Measurements from ENCODE around the gene RNU2-1.
"Not testable (repeated sequence)": the region's sequence is repeated elsewhere in the genome, so short reads cannot be mapped to it uniquely, and the experiment has no call there.

Gene RNU2-1

GRCh38 chr17:43233877-43234276 is at the start of gene RNU2-1:
Gene RNU2-1 (minus strand): TSS chr17:43233977.
- not testable (repeated sequence) for DNase-seq (ENCODE audit: low spot score)

DNA sequence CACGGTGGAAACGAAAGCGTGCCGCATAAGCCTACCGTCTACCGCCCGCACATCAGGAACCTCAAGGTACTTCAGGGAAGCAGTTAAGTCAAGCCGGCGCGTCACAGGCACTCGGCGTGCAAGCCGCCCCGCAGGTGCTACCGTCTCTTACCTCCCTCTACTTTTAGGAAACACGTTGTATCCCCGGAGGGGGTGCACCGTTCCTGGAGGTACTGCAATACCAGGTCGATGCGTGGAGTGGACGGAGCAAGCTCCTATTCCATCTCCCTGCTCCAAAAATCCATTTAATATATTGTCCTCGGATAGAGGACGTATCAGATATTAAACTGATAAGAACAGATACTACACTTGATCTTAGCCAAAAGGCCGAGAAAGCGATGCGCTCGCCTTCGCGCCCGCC is 39.1 kb upstream of the RNU2-1 start:
- not testable (repeated sequence) for DNase-seq (ENCODE audit: low spot score)

DNA sequence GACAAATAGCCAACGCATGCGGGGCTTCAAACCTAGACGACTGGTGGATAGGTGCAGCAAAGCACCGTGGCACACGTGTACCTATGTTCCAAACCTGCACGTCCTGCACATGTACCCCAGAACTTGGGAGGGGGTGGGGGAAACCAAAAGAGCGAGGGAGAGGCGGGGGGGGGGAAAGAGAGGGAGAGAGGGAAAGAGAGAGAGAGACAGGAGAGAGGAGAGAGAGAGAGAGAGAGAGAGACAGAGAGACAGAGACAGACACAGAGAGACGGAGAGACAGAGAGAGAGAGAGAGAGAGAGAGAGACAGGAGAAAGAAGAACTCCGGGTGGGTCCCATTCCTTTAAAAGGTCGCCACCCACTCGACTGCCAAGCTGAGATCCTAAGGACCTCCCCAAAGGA is 38.7 kb upstream of the RNU2-1 start:
- DNase-seq (ENCODE audit: low spot score) = not testable (repeated sequence)

GRCh38 chr17:43270552-43271504 is 37.1 kb upstream of the RNU2-1 start:
- not testable (repeated sequence) for DNase-seq (ENCODE audit: low spot score)

DNA sequence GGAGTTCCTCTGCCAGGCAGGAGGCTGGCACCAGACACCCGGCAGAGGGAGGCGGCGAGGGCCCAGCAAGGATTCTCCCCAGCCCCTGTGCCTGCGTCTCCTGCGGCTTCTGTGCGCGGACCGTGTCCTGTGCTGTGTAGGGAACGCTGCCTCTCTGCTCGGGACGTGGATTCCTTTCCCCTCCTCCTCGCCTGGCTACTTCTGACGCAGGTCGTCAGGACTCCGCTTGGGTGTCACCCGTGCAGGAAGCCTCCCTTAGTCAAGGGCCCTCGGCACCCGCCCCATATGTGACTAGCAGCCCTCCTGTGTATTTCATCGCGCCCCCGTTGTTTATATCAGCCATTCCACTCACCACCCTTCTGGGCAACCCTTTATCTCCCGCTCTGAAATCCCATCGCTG is 12.7 kb upstream of the RNU2-1 start:
- DNase-seq (ENCODE audit: low spot score) = not testable (repeated sequence)

GRCh38 chr17:43240596-43241352 is 7.0 kb upstream of the RNU2-1 start:
- not testable (repeated sequence) for DNase-seq (ENCODE audit: low spot score)

GRCh38 chr17:43239597-43239996 is 5.8 kb upstream of the RNU2-1 start:
- not testable (repeated sequence) for DNase-seq (ENCODE audit: low spot score)

GRCh38 chr17:43233263-43233662 is 514 bp downstream of the RNU2-1 start:
- not testable (repeated sequence) for DNase-seq (ENCODE audit: low spot score)

GRCh38 chr17:43232021-43232699 is 1.6 kb downstream of the RNU2-1 start:
- not testable (repeated sequence) for DNase-seq (ENCODE audit: low spot score)

GRCh38 chr17:43231205-43232020 is 2.4 kb downstream of the RNU2-1 start:
- DNase-seq (ENCODE audit: low spot score) = not testable (repeated sequence)

- not testable (repeated sequence) for DNase-seq (ENCODE audit: low spot score)
Observed at GRCh38 chr17:43228020-43228782, 5.6 kb downstream of the RNU2-1 start, which contains the start of gene CCDC200. Gene CCDC200 (minus strand): TSS chr17:43228623. CDS start chr17:43228554, 69 bp downstream.

GRCh38 chr17:43226393-43226792 is 7.4 kb downstream of the RNU2-1 start:
- no peak for DNase-seq (ENCODE audit: low spot score)

- DNase-seq (ENCODE audit: low spot score) = no peak
Observed at GRCh38 chr17:43224146-43224705, 9.6 kb downstream of the RNU2-1 start.

DNA sequence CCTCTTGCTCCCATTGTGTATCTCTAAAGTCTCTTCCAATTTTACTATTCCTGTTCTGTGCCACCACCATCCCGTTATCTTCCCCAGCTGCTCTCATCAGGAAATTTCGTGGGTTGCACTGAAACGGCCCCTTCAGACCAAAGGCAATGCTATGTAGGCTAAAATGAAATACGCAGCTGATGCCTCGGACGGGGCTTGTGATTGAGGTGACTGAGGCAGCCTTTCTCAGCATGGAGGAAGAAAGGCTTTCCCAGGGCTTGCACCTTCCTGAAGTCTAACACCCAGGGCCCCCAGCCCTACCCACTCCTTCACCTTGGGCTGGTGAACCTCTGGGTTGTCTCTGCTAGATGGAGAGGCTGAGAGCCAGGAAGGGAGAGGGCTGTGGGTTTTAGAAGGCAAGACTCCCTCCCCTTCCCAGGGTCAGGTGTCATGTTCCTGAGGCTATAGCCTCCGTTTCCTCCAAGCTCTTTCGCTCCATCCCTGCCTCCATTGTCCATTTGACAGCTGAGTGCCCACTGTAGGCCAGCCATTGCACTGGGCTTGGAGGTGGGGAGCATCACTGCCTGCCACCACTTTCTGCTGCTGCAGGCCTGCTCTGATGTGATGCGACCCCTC is 13.2 kb downstream of the RNU2-1 start:
- DNase-seq (ENCODE audit: low spot score) = no peak

- DNase-seq (ENCODE audit: low spot score) = no peak
Observed at GRCh38 chr17:43219746-43220380, 13.9 kb downstream of the RNU2-1 start.

- DNase-seq (ENCODE audit: low spot score) = no peak
Observed at GRCh38 chr17:43219001-43219400, 14.8 kb downstream of the RNU2-1 start.

DNA sequence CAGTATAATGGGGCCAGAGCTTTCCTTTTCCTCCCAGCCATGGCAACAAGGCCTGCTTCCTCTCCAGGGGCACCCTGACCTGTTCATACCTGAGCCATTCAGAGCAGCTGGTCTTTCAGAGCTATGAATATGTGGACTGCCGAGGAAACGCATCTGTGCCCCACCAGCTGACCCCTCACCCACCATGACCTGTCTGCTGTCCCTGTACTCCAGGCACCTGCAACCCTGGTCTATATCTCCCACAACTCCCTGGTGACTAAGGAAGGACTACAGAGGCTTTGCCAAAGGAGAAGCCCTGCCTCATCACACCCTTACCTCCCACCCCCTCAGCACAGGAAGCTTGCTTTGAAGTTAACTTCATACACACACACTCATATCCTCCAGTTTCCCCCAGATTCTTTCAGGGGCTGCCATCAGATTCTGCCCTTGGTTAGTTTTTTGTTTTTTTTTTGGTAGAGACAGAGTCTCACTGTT is 16.1 kb downstream of the RNU2-1 start:
- DNase-seq (ENCODE audit: low spot score) = no peak

- no peak for DNase-seq (ENCODE audit: low spot score)
Observed at GRCh38 chr17:43216762-43217613, 16.8 kb downstream of the RNU2-1 start.
